SK-N-SH treated with all-trans-retinoic acid at 6 μM for 48 hours (cell line): ENCODE measurements around the gene MLXIP.

Source experiments
- TSHZ2 ChIP-seq: fragments of 250-450 bp; sonication (Bioruptor Pico); IDR thresholded peaks from 2 replicates; pipeline ENCODE4 v1.5.0; 2020; ENCODE audit warnings: mild to moderate bottlenecking, moderate library complexity
- TF ChIP-seq, protein P1 (sequence below): fragments of 250-450 bp; sonication (Bioruptor Pico); IDR thresholded peaks from 2 replicates; pipeline ENCODE4 v1.8.0; 2020; ENCODE audit warnings: mild to moderate bottlenecking, moderate library complexity, borderline replicate concordance

DNA sequence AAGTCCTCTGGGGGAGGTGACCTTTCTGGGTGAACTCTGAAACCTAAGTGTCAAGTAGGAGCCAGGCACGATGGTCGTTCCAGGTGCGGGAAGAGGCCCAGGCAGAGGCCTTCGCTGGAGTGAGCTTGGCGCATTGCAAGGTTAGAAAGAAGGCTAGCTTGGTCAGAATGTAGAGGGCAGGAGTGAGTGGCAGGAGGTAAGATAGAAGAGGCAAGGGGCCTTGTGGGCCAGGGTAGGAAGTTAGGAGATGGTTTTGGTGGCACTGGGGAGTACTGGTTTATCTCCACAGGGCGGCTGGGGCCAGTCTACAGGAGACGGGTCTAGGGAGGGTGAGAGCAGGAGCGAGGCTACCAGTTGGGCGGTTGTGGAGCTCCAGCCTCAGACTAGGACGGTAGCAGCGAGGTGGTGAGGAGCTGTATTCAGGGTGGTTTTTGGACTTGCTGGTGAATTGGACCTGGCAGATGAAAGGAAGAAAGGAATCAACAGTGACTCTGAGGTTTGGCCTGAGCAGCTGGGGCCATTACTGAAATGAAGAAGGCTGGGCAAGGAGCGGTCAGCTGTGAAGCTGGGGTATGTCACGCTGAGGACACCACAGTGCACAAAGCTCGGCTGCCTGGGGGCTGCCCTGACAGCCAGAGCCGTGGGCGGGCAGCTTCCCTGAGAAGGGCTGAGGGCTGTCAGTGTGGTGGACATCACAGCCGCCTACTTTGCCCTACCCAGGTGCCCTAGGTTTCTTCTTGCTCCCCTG is 9.0 kb downstream of the MLXIP start:
- TF ChIP-seq TSHZ2 (CRISPR knock-in tag): no peak
- TF ChIP-seq, protein P1, sequence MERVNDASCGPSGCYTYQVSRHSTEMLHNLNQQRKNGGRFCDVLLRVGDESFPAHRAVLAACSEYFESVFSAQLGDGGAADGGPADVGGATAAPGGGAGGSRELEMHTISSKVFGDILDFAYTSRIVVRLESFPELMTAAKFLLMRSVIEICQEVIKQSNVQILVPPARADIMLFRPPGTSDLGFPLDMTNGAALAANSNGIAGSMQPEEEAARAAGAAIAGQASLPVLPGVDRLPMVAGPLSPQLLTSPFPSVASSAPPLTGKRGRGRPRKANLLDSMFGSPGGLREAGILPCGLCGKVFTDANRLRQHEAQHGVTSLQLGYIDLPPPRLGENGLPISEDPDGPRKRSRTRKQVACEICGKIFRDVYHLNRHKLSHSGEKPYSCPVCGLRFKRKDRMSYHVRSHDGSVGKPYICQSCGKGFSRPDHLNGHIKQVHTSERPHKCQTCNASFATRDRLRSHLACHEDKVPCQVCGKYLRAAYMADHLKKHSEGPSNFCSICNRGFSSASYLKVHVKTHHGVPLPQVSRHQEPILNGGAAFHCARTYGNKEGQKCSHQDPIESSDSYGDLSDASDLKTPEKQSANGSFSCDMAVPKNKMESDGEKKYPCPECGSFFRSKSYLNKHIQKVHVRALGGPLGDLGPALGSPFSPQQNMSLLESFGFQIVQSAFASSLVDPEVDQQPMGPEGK: no peak
